Activated naive CD4-positive, alpha-beta T cell treated with anti-CD3 and anti-CD28 coated beads, Interleukin-2, amount 50 U/mL, for 24 hours (primary cell): ENCODE measurements around the gene DFFB.

Experiments
- H3K27ac Mint-ChIP-seq: one replicate; pipeline ENCODE4 v1.8.0; 2021; ENCODE audit warnings: mild to moderate bottlenecking, mixed read lengths
- H3K27me3 Mint-ChIP-seq: one replicate; pipeline ENCODE4 v1.8.0; 2021; ENCODE audit warnings: mixed read lengths
- H3K36me3 Mint-ChIP-seq: one replicate; pipeline ENCODE4 v1.8.0; 2021; ENCODE audit warnings: mixed read lengths
- H3K4me1 Mint-ChIP-seq: one replicate; pipeline ENCODE4 v1.8.0; 2021; ENCODE audit warnings: mixed read lengths
- H3K4me3 Mint-ChIP-seq: one replicate; pipeline ENCODE4 v1.8.0; 2021; ENCODE audit warnings: mild to moderate bottlenecking, mixed read lengths
- H3K9me3 Mint-ChIP-seq: one replicate; pipeline ENCODE4 v1.8.0; 2021; ENCODE audit warnings: mixed read lengths

The DFFB gene

DNA sequence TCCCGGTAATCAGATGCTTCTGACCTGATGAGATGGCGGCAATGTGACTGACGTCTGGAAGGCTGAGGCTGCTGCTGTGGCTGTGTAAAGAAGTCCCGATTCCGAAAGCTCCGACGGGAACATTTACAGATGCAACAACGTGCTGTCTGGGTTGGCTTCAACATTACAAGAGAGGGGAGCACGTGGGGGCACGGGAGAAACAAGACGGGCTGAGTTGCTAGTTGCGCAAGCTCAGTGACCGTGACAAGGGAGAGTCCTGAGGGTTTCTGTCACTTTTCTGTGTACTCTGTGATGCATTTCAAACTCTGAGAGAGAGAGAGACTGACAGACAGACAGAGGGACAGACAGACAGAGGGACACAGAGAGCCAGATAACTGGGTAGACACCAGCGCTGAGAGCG is 35.4 kb upstream of the DFFB start:
- H3K27ac Mint-ChIP-seq = no peak overlapping the region
- no peaks in the 10 kb centered on the region for H3K4me1 Mint-ChIP-seq
- H3K36me3 Mint-ChIP-seq = peaks cover 7% of the 10 kb centered on the region
- H3K9me3 Mint-ChIP-seq = no peaks in the 10 kb centered on the region
- no peaks in the 10 kb centered on the region for H3K27me3 Mint-ChIP-seq
- H3K4me3 Mint-ChIP-seq = no peak overlapping the region

DNA sequence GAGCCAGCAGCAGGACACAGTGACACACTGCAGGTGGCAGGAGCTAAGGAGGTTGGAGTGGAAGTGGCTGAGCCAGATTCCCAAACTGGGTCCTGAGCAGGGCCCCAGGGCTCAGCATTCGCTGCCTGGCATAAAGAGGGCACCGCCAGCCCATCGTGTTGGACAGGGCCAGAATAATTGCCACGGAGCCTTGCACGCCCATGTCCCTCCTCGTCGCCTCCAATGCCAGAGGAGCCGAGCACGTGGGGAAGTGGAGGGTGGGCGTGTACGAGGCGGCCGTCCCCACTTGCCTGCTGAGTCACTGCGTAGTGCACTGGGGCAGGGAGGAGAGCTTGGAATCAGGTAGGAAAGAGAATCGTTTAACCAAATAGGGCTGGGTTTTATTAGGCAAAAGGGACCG is 34.9 kb upstream of the DFFB start:
- no peak overlapping the region for H3K27ac Mint-ChIP-seq

DNA sequence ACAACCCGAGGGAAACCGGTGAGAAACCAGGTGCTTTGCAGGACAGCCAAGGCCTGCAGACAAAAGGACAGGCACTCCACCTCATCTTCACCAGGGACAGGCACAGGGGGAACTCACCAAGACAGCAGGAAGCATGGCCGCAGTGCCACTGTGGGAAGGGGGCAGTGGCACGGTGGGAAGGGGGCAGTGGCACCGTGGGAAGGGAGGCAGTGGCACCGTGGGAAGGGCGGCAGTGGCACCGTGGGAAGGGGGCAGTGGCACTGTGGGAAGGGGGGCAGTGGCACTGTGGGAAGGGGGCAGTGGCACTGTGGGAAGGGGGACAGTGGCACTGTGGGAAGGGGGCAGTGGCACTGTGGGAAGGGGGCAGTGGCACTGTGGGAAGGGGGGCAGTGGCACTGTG is 32.6 kb upstream of the DFFB start:
- Mint-ChIP-seq H3K4me1 (no peaks in the 10 kb centered on the region), H3K4me3 (no peak overlapping the region), H3K36me3 (peaks cover 11% of the 10 kb centered on the region), H3K27me3 (no peaks in the 10 kb centered on the region), H3K27ac (no peak overlapping the region), H3K9me3 (no peaks in the 10 kb centered on the region)

More for the DNA sequence above, 34.9 kb upstream of the DFFB start:
- Mint-ChIP-seq H3K36me3 (peaks cover 7% of the 10 kb centered on the region), H3K4me1 (no peaks in the 10 kb centered on the region), H3K27me3 (no peaks in the 10 kb centered on the region), H3K4me3 (no peak overlapping the region), H3K9me3 (no peaks in the 10 kb centered on the region)

DNA sequence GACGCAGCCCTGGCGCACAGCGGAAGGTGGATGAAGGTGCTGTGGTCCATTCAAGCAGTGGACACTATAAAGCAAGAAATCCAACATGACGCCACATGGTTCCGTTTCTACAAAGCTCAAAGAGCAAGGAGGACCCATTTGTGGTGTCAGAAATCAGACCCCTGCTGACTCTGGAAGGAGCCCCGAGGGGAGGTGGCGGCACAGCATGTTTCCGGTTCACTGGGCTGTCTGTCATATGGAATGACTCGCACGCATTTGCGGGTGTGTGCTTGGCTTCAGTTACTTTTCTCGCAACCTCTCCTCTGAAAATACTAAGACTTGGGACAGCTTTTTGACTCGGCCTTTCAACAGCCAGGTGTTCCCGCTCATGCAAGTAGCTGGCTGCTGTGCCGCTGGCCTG is 31.9 kb upstream of the DFFB start:
- no peak overlapping the region for H3K27ac Mint-ChIP-seq
- H3K4me1 Mint-ChIP-seq = no peaks in the 10 kb centered on the region
- no peaks in the 10 kb centered on the region for H3K9me3 Mint-ChIP-seq
- peaks cover 8% of the 10 kb centered on the region for H3K36me3 Mint-ChIP-seq
- no peaks in the 10 kb centered on the region for H3K27me3 Mint-ChIP-seq
- H3K4me3 Mint-ChIP-seq = no peak overlapping the region

DNA sequence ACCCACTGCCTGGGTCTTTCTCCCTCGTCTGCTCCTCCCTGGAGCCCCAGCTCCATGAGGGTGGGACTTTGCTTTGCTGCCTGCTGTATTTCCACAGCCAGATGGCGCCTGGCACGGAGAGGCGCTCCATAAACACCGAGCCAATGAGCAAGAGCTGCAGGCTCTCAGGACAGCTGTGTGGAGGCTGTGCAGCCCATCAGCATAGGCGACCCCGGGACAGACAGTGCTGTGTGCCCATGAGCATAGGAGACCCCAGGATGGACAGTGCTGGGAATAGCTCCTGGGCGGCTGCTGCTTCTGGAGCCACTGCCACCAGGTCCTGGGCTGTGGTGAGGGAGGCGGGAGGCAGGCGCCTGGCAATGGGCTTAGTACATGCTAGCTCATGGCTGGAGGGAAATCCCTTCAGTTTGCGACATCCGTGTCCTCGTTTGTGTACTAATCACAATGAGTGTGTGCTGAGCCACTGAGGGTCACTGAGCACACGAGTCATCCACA is 29.4 kb upstream of the DFFB start:
- Mint-ChIP-seq H3K4me3 (no peak overlapping the region), H3K36me3 (peaks cover 12% of the 10 kb centered on the region), H3K9me3 (no peaks in the 10 kb centered on the region), H3K27ac (no peak overlapping the region), H3K4me1 (no peaks in the 10 kb centered on the region), H3K27me3 (no peaks in the 10 kb centered on the region)

DNA sequence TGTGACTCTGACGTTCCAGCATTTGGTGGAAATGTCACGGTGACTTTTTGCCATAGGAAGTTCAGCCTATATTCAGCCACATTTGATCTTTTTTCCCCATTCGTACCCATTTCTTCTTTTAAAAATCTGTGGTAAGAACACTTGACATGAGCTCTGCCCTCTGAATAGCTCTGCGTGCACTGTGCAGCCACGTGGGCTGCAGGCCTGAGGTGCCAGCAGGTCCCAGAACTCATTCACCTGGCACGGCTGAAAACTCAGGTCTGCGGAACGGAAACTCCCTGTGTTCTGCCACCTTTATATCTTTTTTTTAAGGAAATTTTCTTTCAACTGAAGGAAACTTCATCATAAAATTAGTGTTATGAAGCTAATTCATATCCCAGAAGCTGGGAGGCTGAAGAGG is 28.9 kb upstream of the DFFB start:
- H3K4me3 Mint-ChIP-seq = no peak overlapping the region
- H3K9me3 Mint-ChIP-seq = no peaks in the 10 kb centered on the region
- H3K4me1 Mint-ChIP-seq = no peaks in the 10 kb centered on the region
- H3K36me3 Mint-ChIP-seq = peaks cover 14% of the 10 kb centered on the region
- no peaks in the 10 kb centered on the region for H3K27me3 Mint-ChIP-seq
- H3K27ac Mint-ChIP-seq = no peak overlapping the region

DNA sequence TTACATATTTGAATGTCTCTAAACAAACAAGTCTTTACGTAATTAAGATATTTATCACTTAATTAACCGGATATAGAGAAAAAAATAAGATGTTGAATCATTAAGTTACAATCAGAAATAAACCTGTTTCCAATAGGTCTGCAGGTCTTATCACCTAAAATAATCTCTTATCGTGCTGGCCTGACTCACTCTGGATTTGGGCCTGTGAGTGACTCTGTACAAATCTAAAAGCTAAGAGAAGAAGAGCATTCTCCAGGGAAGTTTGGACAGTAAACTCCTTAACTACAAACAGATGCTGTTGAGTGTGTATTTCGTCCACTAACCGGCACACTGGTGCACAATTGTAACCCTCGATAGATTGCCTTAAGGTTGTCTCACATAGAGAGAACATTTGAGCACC is 25.6 kb upstream of the DFFB start:
- Mint-ChIP-seq H3K27me3 (no peaks in the 10 kb centered on the region), H3K4me1 (no peaks in the 10 kb centered on the region), H3K27ac (no peak overlapping the region), H3K9me3 (no peaks in the 10 kb centered on the region), H3K36me3 (peaks cover 13% of the 10 kb centered on the region), H3K4me3 (no peak overlapping the region)

DNA sequence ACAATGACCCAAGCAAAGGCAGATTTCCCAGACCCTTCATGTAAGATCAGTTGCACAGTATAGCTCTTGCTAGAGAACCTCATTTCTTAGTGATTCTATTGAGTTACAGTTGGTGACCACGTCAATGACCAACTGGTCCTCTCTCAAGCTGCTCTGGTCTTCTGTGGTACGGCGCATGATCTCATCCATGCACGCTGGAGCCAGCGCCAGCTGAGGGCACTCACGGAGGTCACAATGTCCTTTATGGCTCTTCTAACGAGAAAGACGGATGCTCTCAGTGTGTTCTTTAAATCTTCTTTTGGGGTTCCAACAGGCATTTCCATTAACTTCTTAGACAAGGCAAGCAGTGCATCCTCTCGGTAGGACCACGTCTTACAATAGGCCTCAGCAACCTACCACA is 22.6 kb upstream of the DFFB start:
- no peak overlapping the region for H3K27ac Mint-ChIP-seq
- no peaks in the 10 kb centered on the region for H3K9me3 Mint-ChIP-seq
- H3K27me3 Mint-ChIP-seq = no peaks in the 10 kb centered on the region
- H3K4me3 Mint-ChIP-seq = no peak overlapping the region
- H3K36me3 Mint-ChIP-seq = peaks cover 32% of the 10 kb centered on the region
- H3K4me1 Mint-ChIP-seq = no peaks in the 10 kb centered on the region

DNA sequence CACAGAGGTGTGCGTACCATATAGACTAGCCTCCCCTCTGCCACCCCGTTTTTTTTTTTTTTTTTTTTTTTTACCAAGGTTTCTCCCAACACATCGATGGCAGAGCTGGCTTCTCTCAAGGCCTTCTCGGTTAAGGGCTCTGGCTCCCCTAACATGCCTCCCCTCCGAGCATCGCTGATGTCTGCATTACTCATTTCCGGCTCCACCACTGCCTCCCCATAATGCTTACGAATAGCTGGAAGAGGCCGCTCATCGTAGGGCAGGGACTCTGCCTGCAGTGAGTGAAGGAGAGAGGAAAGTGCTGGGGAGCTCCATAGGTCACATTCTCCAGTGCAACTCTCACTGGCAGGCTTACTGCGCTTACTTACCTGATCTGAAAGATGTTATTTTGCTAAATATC is 20.9 kb upstream of the DFFB start:
- Mint-ChIP-seq H3K4me1 (no peaks in the 10 kb centered on the region), H3K9me3 (no peaks in the 10 kb centered on the region), H3K36me3 (peaks cover 36% of the 10 kb centered on the region), H3K27ac (no peak overlapping the region), H3K4me3 (no peak overlapping the region), H3K27me3 (no peaks in the 10 kb centered on the region)

DNA sequence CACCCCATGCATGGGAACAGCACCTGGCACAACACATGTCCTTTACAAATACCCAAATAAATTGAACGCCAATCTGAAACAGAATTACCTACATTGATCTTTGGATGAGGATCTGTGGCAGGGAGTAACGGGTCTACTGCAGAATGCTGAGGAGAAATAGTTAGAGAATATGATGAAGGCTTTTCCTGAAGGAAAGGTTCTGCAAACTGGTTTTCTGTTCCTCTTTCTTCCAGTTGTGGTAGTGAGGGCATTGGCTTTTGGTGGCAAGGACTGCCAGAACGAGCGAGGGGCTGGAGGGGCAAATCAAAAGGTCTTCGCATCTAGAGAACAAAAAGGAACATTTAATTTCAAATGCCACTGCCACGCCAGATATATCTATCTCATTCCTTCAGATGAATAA is 20.1 kb upstream of the DFFB start:
- Mint-ChIP-seq H3K27me3 (no peaks in the 10 kb centered on the region), H3K4me1 (no peaks in the 10 kb centered on the region), H3K36me3 (peaks cover 33% of the 10 kb centered on the region), H3K4me3 (no peak overlapping the region), H3K27ac (no peak overlapping the region), H3K9me3 (no peaks in the 10 kb centered on the region)

DNA sequence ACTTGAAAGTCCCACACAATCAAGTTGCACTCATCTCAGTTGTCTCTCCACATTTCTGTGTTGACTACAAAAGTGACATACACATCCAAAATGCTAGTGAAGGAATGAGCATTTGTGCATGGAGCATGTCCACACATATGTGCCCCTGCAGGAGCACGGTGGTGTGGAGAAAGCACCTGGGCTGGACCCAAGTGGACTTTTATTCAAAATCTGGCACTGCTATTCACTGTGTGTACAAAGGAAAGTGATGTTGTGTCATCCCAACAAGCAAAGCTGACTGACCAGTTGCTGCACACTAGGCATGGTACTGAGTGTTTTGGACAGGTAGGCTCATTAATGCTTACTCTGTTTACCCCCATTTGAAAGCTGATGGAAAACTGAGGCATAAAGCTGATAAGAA is 19.6 kb upstream of the DFFB start:
- no peak overlapping the region for H3K4me3 Mint-ChIP-seq
- H3K36me3 Mint-ChIP-seq = peaks cover 33% of the 10 kb centered on the region
- no peak overlapping the region for H3K27ac Mint-ChIP-seq
- H3K9me3 Mint-ChIP-seq = no peaks in the 10 kb centered on the region
- H3K27me3 Mint-ChIP-seq = no peaks in the 10 kb centered on the region
- H3K4me1 Mint-ChIP-seq = no peaks in the 10 kb centered on the region

DNA sequence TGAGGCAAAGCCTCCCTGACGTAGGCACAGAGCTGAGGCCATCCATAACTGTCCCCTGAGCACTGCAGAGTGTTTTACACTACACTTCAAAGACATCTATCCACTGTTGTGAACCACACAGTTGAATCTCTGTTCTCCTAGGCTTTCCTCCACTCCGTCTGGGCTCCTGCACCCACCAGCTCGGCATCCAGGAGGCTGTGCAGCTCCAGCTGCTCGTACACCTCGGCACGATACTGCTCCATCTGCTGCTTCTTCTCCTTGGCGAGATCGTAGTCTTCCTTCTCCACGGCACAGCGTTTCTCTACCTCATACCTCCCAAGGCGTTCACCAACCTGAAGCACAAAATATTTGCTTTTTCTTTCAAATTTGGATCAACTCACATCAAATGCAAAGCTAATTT is 18.5 kb upstream of the DFFB start:
- Mint-ChIP-seq H3K27ac (no peak overlapping the region), H3K4me3 (no peak overlapping the region), H3K9me3 (no peaks in the 10 kb centered on the region), H3K36me3 (peaks cover 30% of the 10 kb centered on the region), H3K4me1 (no peaks in the 10 kb centered on the region), H3K27me3 (no peaks in the 10 kb centered on the region)

DNA sequence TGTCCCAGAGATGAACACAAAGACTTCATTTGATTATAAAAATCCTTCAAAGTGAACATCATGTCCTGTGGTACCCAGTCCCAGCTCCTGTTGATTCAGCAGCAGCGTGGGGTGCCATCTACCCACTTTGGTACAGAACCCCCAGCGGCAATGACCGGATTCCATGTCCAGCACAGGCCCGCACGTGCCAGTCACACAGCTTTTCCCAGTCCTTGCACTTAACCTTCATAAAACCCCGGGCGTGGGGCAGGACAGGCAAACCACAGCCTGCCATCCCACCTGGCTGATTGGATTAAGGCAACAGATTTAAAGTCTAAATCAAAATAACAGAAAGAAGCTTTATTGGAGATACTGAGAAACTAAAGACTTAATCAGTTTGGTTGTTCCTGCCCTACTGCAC is 15.8 kb upstream of the DFFB start:
- no peaks in the 10 kb centered on the region for H3K9me3 Mint-ChIP-seq
- H3K4me3 Mint-ChIP-seq = no peak overlapping the region
- no peaks in the 10 kb centered on the region for H3K27me3 Mint-ChIP-seq
- no peak overlapping the region for H3K27ac Mint-ChIP-seq
- peaks cover 29% of the 10 kb centered on the region for H3K36me3 Mint-ChIP-seq
- no peaks in the 10 kb centered on the region for H3K4me1 Mint-ChIP-seq

DNA sequence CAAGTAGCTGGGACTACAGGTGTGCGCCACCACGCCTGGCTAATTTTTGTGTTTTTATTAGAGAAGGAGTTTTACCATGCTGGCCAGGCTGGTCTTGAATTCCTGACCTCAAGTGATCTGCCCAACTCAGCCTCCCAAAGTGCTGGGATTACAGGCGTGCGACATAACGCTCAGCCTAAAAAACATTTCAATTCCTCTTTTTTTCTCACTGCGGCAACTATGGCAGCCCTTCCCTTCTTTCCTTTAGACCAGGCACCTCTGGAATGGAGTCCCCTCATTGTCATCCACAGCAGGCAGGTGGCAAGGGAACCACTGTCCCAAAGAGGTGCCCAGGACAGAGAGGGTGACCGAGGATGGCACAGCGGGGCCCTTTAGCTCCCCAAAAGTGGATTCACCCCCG is 14.4 kb upstream of the DFFB start:
- H3K27ac Mint-ChIP-seq = no peak overlapping the region
- H3K4me1 Mint-ChIP-seq = no peaks in the 10 kb centered on the region
- H3K4me3 Mint-ChIP-seq = no peak overlapping the region
- peaks cover 23% of the 10 kb centered on the region for H3K36me3 Mint-ChIP-seq
- no peaks in the 10 kb centered on the region for H3K27me3 Mint-ChIP-seq
- H3K9me3 Mint-ChIP-seq = no peaks in the 10 kb centered on the region

DNA sequence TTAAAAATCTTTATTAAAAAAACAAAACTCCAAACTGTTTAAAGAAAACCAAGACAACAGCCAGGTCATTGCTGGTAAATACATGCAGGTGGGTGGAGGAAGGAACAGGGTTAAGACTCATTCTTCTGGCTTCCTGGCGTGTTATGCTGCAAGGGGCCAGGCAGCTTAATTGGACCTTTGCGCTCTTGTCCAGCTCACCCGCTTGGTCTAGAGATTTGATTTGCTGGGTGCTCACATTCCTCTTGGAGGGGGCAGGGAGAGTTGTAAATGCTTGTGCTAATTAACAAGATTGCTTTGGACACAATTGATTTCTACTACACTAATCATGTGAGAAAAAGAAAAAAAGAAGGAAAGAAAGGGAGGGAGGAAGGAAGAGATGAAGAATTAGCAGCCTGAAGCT is 10.7 kb upstream of the DFFB start:
- H3K27ac Mint-ChIP-seq = no peak overlapping the region
- H3K27me3 Mint-ChIP-seq = no peaks in the 10 kb centered on the region
- H3K4me1 Mint-ChIP-seq = no peaks in the 10 kb centered on the region
- no peak overlapping the region for H3K4me3 Mint-ChIP-seq
- peaks cover 11% of the 10 kb centered on the region for H3K36me3 Mint-ChIP-seq
- no peaks in the 10 kb centered on the region for H3K9me3 Mint-ChIP-seq

DNA sequence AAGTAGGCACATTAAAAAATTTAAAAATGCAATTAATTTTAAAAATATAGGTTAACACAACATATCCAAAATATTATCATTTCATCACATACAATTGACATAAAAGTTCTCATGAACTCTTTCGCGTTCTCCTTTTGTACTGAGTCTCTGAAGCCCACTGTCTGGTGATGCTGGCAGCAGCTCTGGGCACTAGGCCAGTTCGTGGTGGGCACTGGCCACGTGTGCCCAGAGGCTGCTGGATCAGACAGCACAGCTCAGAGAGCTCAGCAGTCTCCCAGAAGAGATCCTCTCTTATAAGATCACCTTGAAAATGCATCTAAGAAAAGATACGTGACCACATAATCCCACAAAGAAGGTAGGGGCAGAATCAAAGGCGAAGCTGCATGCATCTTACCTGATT is 10.2 kb upstream of the DFFB start:
- Mint-ChIP-seq H3K36me3 (peaks cover 11% of the 10 kb centered on the region), H3K4me3 (no peak overlapping the region), H3K9me3 (no peaks in the 10 kb centered on the region), H3K4me1 (no peaks in the 10 kb centered on the region), H3K27me3 (no peaks in the 10 kb centered on the region), H3K27ac (no peak overlapping the region)

DNA sequence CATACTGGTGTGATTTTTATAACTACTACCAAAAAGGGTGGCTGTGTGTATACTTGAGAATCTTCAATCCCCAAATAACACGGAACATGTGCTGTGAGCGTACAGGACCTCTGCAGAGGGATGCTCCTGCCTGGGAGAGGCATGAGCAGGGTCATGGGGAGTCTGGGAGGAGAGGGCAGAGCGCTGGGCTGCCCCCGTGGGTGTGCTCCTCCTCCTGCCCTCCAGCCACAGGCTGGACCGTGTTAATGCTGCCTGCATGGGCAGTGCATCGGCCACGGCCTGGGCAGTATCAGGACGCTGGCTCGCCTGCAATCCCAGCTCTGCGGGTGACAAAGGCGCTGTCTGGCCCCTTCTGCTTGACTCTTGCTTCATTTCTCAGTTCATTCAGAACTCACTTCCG is 6.4 kb upstream of the DFFB start:
- peaks cover 11% of the 10 kb centered on the region for H3K36me3 Mint-ChIP-seq

More for the DNA sequence above, 6.4 kb upstream of the DFFB start:
- no peak overlapping the region for H3K4me3 Mint-ChIP-seq
- H3K4me1 Mint-ChIP-seq = peaks cover 22% of the 10 kb centered on the region
- no peak overlapping the region for H3K27ac Mint-ChIP-seq
- no peaks in the 10 kb centered on the region for H3K27me3 Mint-ChIP-seq
- no peaks in the 10 kb centered on the region for H3K9me3 Mint-ChIP-seq
